IPS DF 19.7 (cell line): ENCODE data around the gene PYCARD.
A peak's percentile ranks its signal among the peaks of the same experiment; 100 is the strongest.
"Not testable (repeated sequence)": the region's sequence is repeated elsewhere in the genome, so short reads cannot be mapped to it uniquely, and the experiment has no call there.

ENCODE experiments used
- DNase-seq: peaks from one replicate; pipeline ENCODE4 v3.0.0-alpha.2; 2013; ENCODE audit warnings: low read depth, low spot score

The PYCARD gene

GRCh38 chr16:31215287-31216162 lies 13.0 kb upstream of the PYCARD start:
- peak; percentile 82 for DNase-seq

GRCh38 chr16:31214708-31215286 lies 12.2 kb upstream of the PYCARD start:
- DNase-seq, result no peak

GRCh38 chr16:31213877-31214707 lies 11.5 kb upstream of the PYCARD start, which contains the start of gene TRIM72:
TSS of gene TRIM72 (plus strand) at chr16:31214119. CDS start at chr16:31214739, 620 bp downstream.
- DNase-seq, result no peak

- no peak for DNase-seq
These were observed 10.8 kb upstream of the PYCARD start for GRCh38 chr16:31213342-31213741.

GRCh38 chr16:31206776-31207175 lies 4.2 kb upstream of the PYCARD start:
- no peak for DNase-seq

- no peak for DNase-seq
These were observed 2.5 kb upstream of the PYCARD start for GRCh38 chr16:31204871-31205666.

- DNase-seq, result no peak
These were observed 762 bp downstream of the PYCARD start for GRCh38 chr16:31201582-31202413.

- DNase-seq, result no peak
These were observed 1.6 kb downstream of the PYCARD start for GRCh38 chr16:31200821-31201568.

GRCh38 chr16:31200111-31200510 lies 2.4 kb downstream of the PYCARD start:
- DNase-seq, result not testable (repeated sequence)

GRCh38 chr16:31199430-31200041 lies 3.0 kb downstream of the PYCARD start:
- no peak for DNase-seq

- no peak for DNase-seq
These were observed 4.2 kb downstream of the PYCARD start for GRCh38 chr16:31198207-31198882.

- no peak for DNase-seq
These were observed 6.1 kb downstream of the PYCARD start for GRCh38 chr16:31196324-31197088.

- DNase-seq, result not testable (repeated sequence)
These were observed 6.7 kb downstream of the PYCARD start for GRCh38 chr16:31195861-31196260.

- no peak for DNase-seq
These were observed 7.7 kb downstream of the PYCARD start for GRCh38 chr16:31194898-31195297.

- DNase-seq, result no peak
These were observed 8.7 kb downstream of the PYCARD start for GRCh38 chr16:31193874-31194273.

- DNase-seq, result no peak
These were observed 9.5 kb downstream of the PYCARD start for GRCh38 chr16:31192856-31193642.
